GM12892 (cell line): ENCODE measurements around the gene NSG2.

ENCODE experiments used
- POLR2A ChIP-seq: IDR thresholded peaks from 2 replicates; pipeline ENCODE4 v1.6.1; 2011; ENCODE audit warnings: low read depth, low read length, control low read depth
- POLR2AphosphoS5 ChIP-seq: IDR thresholded peaks from 2 replicates; pipeline ENCODE4 v1.6.1; 2011; ENCODE audit warnings: low read depth, low read length, control low read depth

- no peak for TF ChIP-seq POLR2A
- no peak for TF ChIP-seq POLR2AphosphoS5
Measured at GRCh38 chr5:174058433-174059122, 13.1 kb downstream of the NSG2 start.
